PFSK-1 (cell line): ENCODE measurements around the gene DNAH6.

ENCODE experiments used
- POLR2AphosphoS5 ChIP-seq: IDR thresholded peaks from 2 replicates; pipeline ENCODE4 v1.6.1; 2012; ENCODE audit warnings: low read depth, mild to moderate bottlenecking, control low read depth, low read length, moderate library complexity
- SIN3A ChIP-seq: IDR thresholded peaks from 2 replicates; pipeline ENCODE4 v1.6.1; 2012; ENCODE audit warnings: mild to moderate bottlenecking, low read length, moderate library complexity, borderline replicate concordance; ENCODE audit not compliant: insufficient read depth
- TAF1 ChIP-seq: IDR thresholded peaks from 2 replicates; pipeline ENCODE4 v1.6.1; 2012; ENCODE audit warnings: low read length, control low read depth, borderline replicate concordance; ENCODE audit not compliant: insufficient read depth
- TF ChIP-seq, protein P1 (sequence below), 2 experiments: IDR thresholded peaks; 2 replicates each; pipeline versions ENCODE4 v1.6.1 to v1.8.0; 2011 to 2012; ENCODE audit warnings: low read depth in 2 of 2, low read length in 2 of 2, control low read depth in 1 of 2, inconsistent platforms in 1 of 2, mild to moderate bottlenecking in 1 of 2, moderate library complexity in 1 of 2; ENCODE audit not compliant: insufficient read depth in 1 of 2

DNA sequence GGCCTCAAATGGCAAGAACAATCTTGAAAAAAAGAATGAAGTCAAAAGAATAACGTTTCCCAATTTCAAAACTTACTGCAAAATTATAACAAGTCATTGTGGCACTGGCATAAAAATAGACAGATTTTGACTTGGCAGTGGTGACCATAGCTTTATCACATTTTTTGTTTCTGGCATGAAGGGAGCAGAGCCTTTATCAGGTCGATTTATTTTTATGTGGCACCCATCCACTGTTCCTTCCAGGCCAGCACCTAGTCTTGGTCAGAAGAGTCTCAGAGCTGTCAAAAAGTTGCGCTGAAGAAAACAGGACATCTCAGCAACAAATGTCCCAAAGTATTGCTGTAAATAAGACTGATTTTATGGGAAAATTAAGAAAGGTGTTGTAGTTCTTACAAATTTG is 272.2 kb downstream of the DNAH6 start:
- TF ChIP-seq POLR2AphosphoS5, result no peak
- TF ChIP-seq TAF1, result no peak
- TF ChIP-seq, protein P1, sequence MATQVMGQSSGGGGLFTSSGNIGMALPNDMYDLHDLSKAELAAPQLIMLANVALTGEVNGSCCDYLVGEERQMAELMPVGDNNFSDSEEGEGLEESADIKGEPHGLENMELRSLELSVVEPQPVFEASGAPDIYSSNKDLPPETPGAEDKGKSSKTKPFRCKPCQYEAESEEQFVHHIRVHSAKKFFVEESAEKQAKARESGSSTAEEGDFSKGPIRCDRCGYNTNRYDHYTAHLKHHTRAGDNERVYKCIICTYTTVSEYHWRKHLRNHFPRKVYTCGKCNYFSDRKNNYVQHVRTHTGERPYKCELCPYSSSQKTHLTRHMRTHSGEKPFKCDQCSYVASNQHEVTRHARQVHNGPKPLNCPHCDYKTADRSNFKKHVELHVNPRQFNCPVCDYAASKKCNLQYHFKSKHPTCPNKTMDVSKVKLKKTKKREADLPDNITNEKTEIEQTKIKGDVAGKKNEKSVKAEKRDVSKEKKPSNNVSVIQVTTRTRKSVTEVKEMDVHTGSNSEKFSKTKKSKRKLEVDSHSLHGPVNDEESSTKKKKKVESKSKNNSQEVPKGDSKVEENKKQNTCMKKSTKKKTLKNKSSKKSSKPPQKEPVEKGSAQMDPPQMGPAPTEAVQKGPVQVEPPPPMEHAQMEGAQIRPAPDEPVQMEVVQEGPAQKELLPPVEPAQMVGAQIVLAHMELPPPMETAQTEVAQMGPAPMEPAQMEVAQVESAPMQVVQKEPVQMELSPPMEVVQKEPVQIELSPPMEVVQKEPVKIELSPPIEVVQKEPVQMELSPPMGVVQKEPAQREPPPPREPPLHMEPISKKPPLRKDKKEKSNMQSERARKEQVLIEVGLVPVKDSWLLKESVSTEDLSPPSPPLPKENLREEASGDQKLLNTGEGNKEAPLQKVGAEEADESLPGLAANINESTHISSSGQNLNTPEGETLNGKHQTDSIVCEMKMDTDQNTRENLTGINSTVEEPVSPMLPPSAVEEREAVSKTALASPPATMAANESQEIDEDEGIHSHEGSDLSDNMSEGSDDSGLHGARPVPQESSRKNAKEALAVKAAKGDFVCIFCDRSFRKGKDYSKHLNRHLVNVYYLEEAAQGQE (IDR thresholded peaks at IDR 0.05; ENCODE audit: insufficient read depth in 1 of 2, low read depth in 2 of 2, low read length in 2 of 2), result no peak
- no peak for TF ChIP-seq SIN3A
